H1 (cell line): ENCODE measurements around the gene VSTM2B. TPM values are rescaled to one million over a fixed set of nuclear protein-coding genes. Genes with fewer than 3 reads are reported as not detected.

Experiments
- CTCF ChIA-PET: fragments of 300-600 bp; sonication (Branson Sonifier 250); formaldehyde crosslinking; loops from one replicate; lab custom pipeline; 2021; ENCODE audit not compliant: partially characterized antibody; lab: Charles Lee
- POLR2A ChIA-PET: fragments of 300-600 bp; sonication (Branson Sonifier 250); formaldehyde crosslinking; loops from one replicate; lab custom pipeline; 2021; ENCODE audit warnings: inconsistent platforms; ENCODE audit not compliant: partially characterized antibody; lab: Charles Lee
- DNase-seq, 2 experiments: peaks; one replicate each; pipeline versions ENCODE4 v3.0.0 to v3.0.0-alpha.2; 2010 to 2022; ENCODE audit warnings: low spot score in 2 of 2, low read depth in 1 of 2, mixed read lengths in 1 of 2
- FAIRE-seq: peaks from 2 replicates; lab custom pipeline; 2011; peaks lifted over from hg19 to GRCh38; lab: Jason Lieb, UNC
- H2AFZ ChIP-seq: 2 replicates; pipeline ENCODE4 v1.8.1; 2012; ENCODE audit warnings: low read length, inconsistent platforms
- H2AK5ac ChIP-seq: 2 replicates; pipeline ENCODE4 v1.6.1; 2013; ENCODE audit warnings: low read depth, low read length
- H2BK120ac ChIP-seq: replicated peaks from 2 replicates; pipeline ENCODE3; 2013; ENCODE audit warnings: low read depth, low read length, inconsistent platforms
- H2BK12ac ChIP-seq: 2 replicates; pipeline ENCODE4 v1.6.1; 2013; ENCODE audit warnings: low read depth, low read length
- H2BK15ac ChIP-seq: 2 replicates; pipeline ENCODE4 v1.6.1; 2013; ENCODE audit warnings: low read length
- H2BK20ac ChIP-seq: 2 replicates; pipeline ENCODE4 v1.6.1; 2013; ENCODE audit warnings: low read length
- H2BK5ac ChIP-seq: 2 replicates; pipeline ENCODE4 v1.6.1; 2013; ENCODE audit warnings: low read depth, low read length
- H3K14ac ChIP-seq: 2 replicates; pipeline ENCODE4 v1.6.1; 2013; ENCODE audit warnings: inconsistent platforms; ENCODE audit not compliant: insufficient read length
- H3K18ac ChIP-seq: 2 replicates; pipeline ENCODE4 v1.6.1; 2013; ENCODE audit warnings: low read length; ENCODE audit errors: extremely low read depth
- H3K23ac ChIP-seq: 2 replicates; pipeline ENCODE4 v1.6.1; 2013; ENCODE audit warnings: inconsistent platforms; ENCODE audit not compliant: insufficient read length
- H3K23me2 ChIP-seq: 2 replicates; pipeline ENCODE4 v1.6.1; 2013; ENCODE audit warnings: low read depth, low read length
- H3K27ac ChIP-seq: 2 replicates; pipeline ENCODE4 v1.6.1; 2011; ENCODE audit warnings: low read depth, low read length, inconsistent platforms
- H3K27me3 ChIP-seq, 4 experiments: replicated peaks in 1 of 4; 1 replicate in 1 of 4; 2 replicates in 3 of 4; pipeline versions ENCODE4 v1.6.1 to v1.8.1; 2011 to 2013; ENCODE audit warnings: low read length in 3 of 4, mild to moderate bottlenecking in 3 of 4, inconsistent platforms in 2 of 4, mixed read lengths in 2 of 4, moderate library complexity in 1 of 4; ENCODE audit not compliant: control insufficient read depth in 3 of 4, insufficient read depth in 3 of 4; ENCODE audit errors: extremely low read depth in 1 of 4
- H3K36me3 ChIP-seq, 4 experiments: 2 replicates each; pipeline versions ENCODE4 v1.6.1 to v1.8.1; 2011 to 2013; ENCODE audit warnings: mild to moderate bottlenecking in 4 of 4, low read length in 3 of 4, moderate library complexity in 2 of 4, control low read depth in 1 of 4, inconsistent platforms in 1 of 4; ENCODE audit not compliant: insufficient read depth in 4 of 4, control insufficient read depth in 2 of 4
- H3K4ac ChIP-seq: replicated peaks from 2 replicates; pipeline ENCODE3; 2013; ENCODE audit warnings: low read length, low read depth, mixed read lengths, inconsistent platforms; ENCODE audit not compliant: insufficient read length
- H3K4me1 ChIP-seq, 4 experiments: replicated peaks in 1 of 4; 1 replicate in 1 of 4; 2 replicates in 3 of 4; pipeline versions ENCODE4 v1.6.1 to v1.8.1; 2011 to 2013; ENCODE audit warnings: low read length in 3 of 4, inconsistent platforms in 2 of 4, mixed read lengths in 1 of 4; ENCODE audit not compliant: insufficient read depth in 4 of 4, control insufficient read depth in 3 of 4
- H3K4me2 ChIP-seq, 2 experiments: 2 replicates each; pipeline versions ENCODE4 v1.6.1 to v1.8.1; 2011 to 2013; ENCODE audit warnings: low read depth in 2 of 2, low read length in 2 of 2, control low read depth in 1 of 2, inconsistent platforms in 1 of 2, mild to moderate bottlenecking in 1 of 2; ENCODE audit not compliant: insufficient read depth in 1 of 2
- H3K4me3 ChIP-seq, 4 experiments: fragments of 200-600, 300-600 bp in 1 of 4; sonication (generic), shearing (Covaris generic), sonication (Bioruptor Twin) in 1 of 4; 2 replicates each; pipeline versions ENCODE4 v1.5.1 to v1.8.1; 2011 to 2016; ENCODE audit warnings: low read length in 4 of 4, low read depth in 3 of 4, control low read depth in 2 of 4, inconsistent platforms in 2 of 4, mild to moderate bottlenecking in 2 of 4, mixed read lengths in 1 of 4, moderate library complexity in 1 of 4; ENCODE audit not compliant: insufficient read depth in 2 of 4; ENCODE audit errors: extremely low read depth in 1 of 4
- H3K56ac ChIP-seq: replicated peaks from 2 replicates; pipeline ENCODE3; 2013; ENCODE audit warnings: low read depth, mild to moderate bottlenecking, mixed read lengths, low read length, inconsistent platforms; ENCODE audit not compliant: insufficient read length
- H3K79me1 ChIP-seq: 2 replicates; pipeline ENCODE4 v1.6.1; 2013; ENCODE audit warnings: low read depth, low read length, control low read depth
- H3K79me2 ChIP-seq, 2 experiments: 2 replicates each; pipeline versions ENCODE4 v1.6.1 to v1.8.1; 2012 to 2013; ENCODE audit warnings: low read length in 2 of 2, mild to moderate bottlenecking in 2 of 2, inconsistent platforms in 1 of 2; ENCODE audit not compliant: insufficient read depth in 2 of 2, control insufficient read depth in 1 of 2
- H3K9ac ChIP-seq, 4 experiments: replicated peaks in 1 of 4; 1 replicate in 1 of 4; 2 replicates in 3 of 4; pipeline versions ENCODE4 v1.6.1 to v1.8.1; 2011 to 2013; ENCODE audit warnings: low read depth in 3 of 4, low read length in 3 of 4, control low read depth in 2 of 4, mild to moderate bottlenecking in 2 of 4, moderate library complexity in 2 of 4, inconsistent platforms in 1 of 4; ENCODE audit errors: extremely low read depth in 1 of 4
- H3K9me3 ChIP-seq, 2 experiments: 2 replicates each; pipeline versions ENCODE4 v1.6.1 to v1.8.1; 2012 to 2013; ENCODE audit warnings: mild to moderate bottlenecking in 2 of 2, moderate library complexity in 2 of 2, control low read depth in 1 of 2, inconsistent platforms in 1 of 2, low read depth in 1 of 2, low read length in 1 of 2, mixed read lengths in 1 of 2; ENCODE audit not compliant: insufficient read depth in 2 of 2
- H4K20me1 ChIP-seq, 2 experiments: replicated peaks in 1 of 2; 2 replicates each; pipeline versions ENCODE3 to v1.8.1; 2011 to 2013; ENCODE audit warnings: inconsistent platforms in 2 of 2, low read length in 2 of 2, mild to moderate bottlenecking in 1 of 2; ENCODE audit not compliant: insufficient read depth in 2 of 2, control insufficient read depth in 1 of 2
- H4K5ac ChIP-seq: 2 replicates; pipeline ENCODE4 v1.6.1; 2013; ENCODE audit warnings: low read length, low read depth, mixed read lengths, inconsistent platforms; ENCODE audit not compliant: insufficient read length
- H4K8ac ChIP-seq: 2 replicates; pipeline ENCODE4 v1.8.0; 2013; ENCODE audit warnings: mild to moderate bottlenecking, moderate library complexity, low read length, inconsistent platforms; ENCODE audit not compliant: insufficient read depth; ENCODE audit errors: extremely low read depth
- H4K91ac ChIP-seq: replicated peaks from 2 replicates; pipeline ENCODE3; 2013; ENCODE audit warnings: low read length, mixed read lengths, inconsistent platforms; ENCODE audit not compliant: insufficient read length
- ASH2L ChIP-seq: fragments of 200-600, 300-600 bp; sonication (generic); IDR thresholded peaks from one replicate; pipeline ENCODE4 v1.7.1; 2017; ENCODE audit warnings: low read length
- BCL11A ChIP-seq, 2 experiments: IDR thresholded peaks; one replicate each; pipeline ENCODE4 v1.6.1; 2011; ENCODE audit warnings: low read depth in 2 of 2, low read length in 2 of 2, mild to moderate bottlenecking in 2 of 2
- CHD1 ChIP-seq: IDR thresholded peaks from 2 replicates; pipeline ENCODE4 v1.6.1; 2012; ENCODE audit warnings: low read depth, low read length, improper control_type of control experiment
- EZH2 ChIP-seq: fragments of 200-600 bp; sonication (generic); IDR thresholded peaks from 2 replicates; pipeline ENCODE4 v1.7.1; 2012; ENCODE audit warnings: low read depth, mild to moderate bottlenecking, moderate library complexity, low read length, inconsistent platforms; ENCODE audit not compliant: severe bottlenecking
- MAFK ChIP-seq: IDR thresholded peaks from 2 replicates; pipeline ENCODE4 v1.6.1; 2012; ENCODE audit warnings: low read depth, mild to moderate bottlenecking, improper control_type of control experiment, low read length
- NANOG ChIP-seq: IDR thresholded peaks from 2 replicates; pipeline ENCODE4 v1.6.1; 2011; ENCODE audit warnings: low read length, low read depth, mild to moderate bottlenecking, inconsistent platforms; ENCODE audit not compliant: insufficient read depth, poor library complexity, severe bottlenecking
- POU5F1 ChIP-seq: IDR thresholded peaks from 2 replicates; pipeline ENCODE4 v1.6.1; 2011; ENCODE audit warnings: low read depth, mild to moderate bottlenecking, low read length, moderate library complexity
- RBBP5 ChIP-seq: IDR thresholded peaks from 2 replicates; pipeline ENCODE4 v1.7.1; 2012; ENCODE audit warnings: low read depth, mild to moderate bottlenecking, inconsistent platforms, low read length, moderate library complexity, borderline replicate concordance
- SP1 ChIP-seq: IDR thresholded peaks from 2 replicates; pipeline ENCODE4 v1.6.1; 2011; ENCODE audit warnings: low read depth, low read length
- TBP ChIP-seq: IDR thresholded peaks from 2 replicates; pipeline ENCODE4 v1.6.1; 2011; ENCODE audit warnings: low read depth, low read length, improper control_type of control experiment
- ZNF274 ChIP-seq: IDR thresholded peaks from 2 replicates; pipeline ENCODE4 v1.7.0; 2012; ENCODE audit warnings: low read length, borderline replicate concordance; ENCODE audit errors: extremely low read depth
- WGBS, 2 experiments: shearing (Covaris generic) in 1 of 2; methylation state at CpG; one replicate each; pipeline versions ENCODE4 v1.1.6 to v1.1.7; 2013 to 2015; ENCODE audit warnings: low lambda C conversion rate in 2 of 2, mixed read lengths in 2 of 2, inconsistent platforms in 1 of 2, low coverage in 1 of 2, missing lambda C conversion rate in 1 of 2; ENCODE audit not compliant: insufficient replicate concordance in 2 of 2, insufficient coverage in 1 of 2, insufficient read length in 1 of 2; ENCODE audit errors: extremely low coverage in 1 of 2, missing lambda C conversion rate in 1 of 2; 5-methylcytosine and 5-hydroxymethylcytosine counted together
- polyA plus RNA-seq, 7 experiments: library from polyadenylated mRNA; depleted of rRNA in 3 of 7; stranded (reverse) in 5 of 7; unstranded in 2 of 7; fragments of >200 nt in 5 of 7; fragments of 200-250 nt in 2 of 7; gene quantifications; 1 replicate in 5 of 7; 2 replicates in 1 of 7; 4 replicates in 1 of 7; pipeline versions ENCODE4 v1.2.1 to v1.2.3, GENCODE V29; 2011 to 2013; ENCODE audit warnings: missing spikeins in 2 of 7, mixed read lengths in 2 of 7
- total RNA-seq: library from RNA; stranded (reverse); fragmentation: NEBNext Ultra II Directional; extraction: Animal tissue kit (Norgen Biotek cat#: 25700); gene quantifications from 2 replicates; pipeline ENCODE4 v1.2.1, GENCODE V29; 2021

Gene VSTM2B
- total and polyA plus RNA-seq, 2 of the 8 experiments (the other 6 are each of a cell fraction or from before 2014, with no cell fraction given): 0.82 to 1.5 TPM

GRCh38 chr19:29495901-29496441 lies 29.8 kb upstream of the VSTM2B start:
- Histone ChIP-seq H3K9ac (no peak overlapping the region), H3K14ac (no peak overlapping the region), H4K8ac (no peak overlapping the region), H4K20me1 (no peaks in the 10 kb centered on the region), H4K5ac (no peak overlapping the region), H3K56ac (no peak overlapping the region), H3K79me1 (no peaks in the 10 kb centered on the region), H3K4me2 (no peak overlapping the region), H2BK5ac (no peak overlapping the region; the same call in 1 of the 2 replicates), H3K9me3 (no peaks in the 10 kb centered on the region), H3K4ac (no peak overlapping the region), H3K18ac (no peak overlapping the region; the same call in 1 of the 2 replicates), H3K23me2 (no peaks in the 10 kb centered on the region; the same call in 1 of the 2 replicates), H2BK15ac (no peak overlapping the region), H3K4me1 (peaks cover 2 to 6% (median 2%) of the 10 kb centered on the region in 4 experiments; a peak in 4 of 7 replicates), H3K27me3 (no peaks in the 10 kb centered on the region; a peak in 1 of 7 replicates), H4K91ac (peak overlapping the region; percentile 52), H3K36me3 (no peaks in the 10 kb centered on the region), H3K23ac (no peak overlapping the region), H2AK5ac (no peak overlapping the region), H2BK20ac (no peak overlapping the region), H2AFZ (no peak overlapping the region), H3K4me3 (no peak overlapping the region), H2BK12ac (no peak overlapping the region), H3K27ac (no peak overlapping the region), H3K79me2 (no peaks in the 10 kb centered on the region), H2BK120ac (no peak overlapping the region)
- ChIA-PET POLR2A (no interaction called here), CTCF (interaction anchor here (0.6 to 1.7 kb wide), 3 partner anchors 17 to 217 kb away, joined by 3 to 6 read pairs (median 3); no protein-coding TSS in a partner anchor)
- TF ChIP-seq CHD1 (no peak), ZNF274 (no peak), MAFK (no peak), ASH2L (no peak), RBBP5 (no peak), BCL11A (IDR thresholded peaks at IDR 0.05; ENCODE audit: low read depth in 2 of 2, low read length in 2 of 2) (no peak), EZH2 (no peak), TBP (no peak), SP1 (no peak), POU5F1 (no peak), NANOG (no peak)
- DNase-seq (no peak), FAIRE-seq (no peak)
- 84% methylated on average over 5 of the region's 5 CpGs; no CpG with 5 or more reads in 1 of the 2 experiments for WGBS, 2 experiments
